Fibroblast of skin of left quadriceps (primary cell): ENCODE results near the gene ANKRD33B.
"Not testable (repeated sequence)": the region's sequence is repeated elsewhere in the genome, so short reads cannot be mapped to it uniquely, and the experiment has no call there.

Experiments used
- DNase-seq, 2 experiments: peaks; one replicate each; pipeline ENCODE4 v3.0.0-alpha.2; 2013; ENCODE audit warnings: low read depth in 2 of 2

Gene ANKRD33B

GRCh38 chr5:10619649-10620048 lies 55.8 kb downstream of the ANKRD33B start:
- no peak for DNase-seq

DNA sequence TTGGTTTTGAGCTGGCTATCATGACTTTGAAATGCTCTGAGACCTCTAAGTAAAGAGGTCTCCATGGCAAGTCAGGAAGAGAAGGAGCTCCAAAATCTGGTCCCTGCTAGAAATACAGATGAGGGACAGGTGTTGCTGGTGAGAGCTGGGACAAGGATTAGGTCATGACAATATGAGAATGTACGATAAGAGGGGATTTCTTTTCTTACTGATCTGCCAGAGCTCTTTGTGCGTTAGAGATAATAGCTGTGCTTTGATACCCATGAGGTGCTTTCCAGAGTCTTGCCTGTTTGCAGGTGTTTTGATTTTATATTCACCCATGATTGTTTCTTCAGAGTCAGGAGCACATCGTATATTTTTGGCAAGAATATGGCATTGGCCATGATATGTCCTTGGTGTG lies 56.5 kb downstream of the ANKRD33B start:
- no peak for DNase-seq

GRCh38 chr5:10621832-10622231 lies 58.0 kb downstream of the ANKRD33B start:
- no peak for DNase-seq

GRCh38 chr5:10622810-10623209 lies 58.9 kb downstream of the ANKRD33B start:
- no peak for DNase-seq

DNA sequence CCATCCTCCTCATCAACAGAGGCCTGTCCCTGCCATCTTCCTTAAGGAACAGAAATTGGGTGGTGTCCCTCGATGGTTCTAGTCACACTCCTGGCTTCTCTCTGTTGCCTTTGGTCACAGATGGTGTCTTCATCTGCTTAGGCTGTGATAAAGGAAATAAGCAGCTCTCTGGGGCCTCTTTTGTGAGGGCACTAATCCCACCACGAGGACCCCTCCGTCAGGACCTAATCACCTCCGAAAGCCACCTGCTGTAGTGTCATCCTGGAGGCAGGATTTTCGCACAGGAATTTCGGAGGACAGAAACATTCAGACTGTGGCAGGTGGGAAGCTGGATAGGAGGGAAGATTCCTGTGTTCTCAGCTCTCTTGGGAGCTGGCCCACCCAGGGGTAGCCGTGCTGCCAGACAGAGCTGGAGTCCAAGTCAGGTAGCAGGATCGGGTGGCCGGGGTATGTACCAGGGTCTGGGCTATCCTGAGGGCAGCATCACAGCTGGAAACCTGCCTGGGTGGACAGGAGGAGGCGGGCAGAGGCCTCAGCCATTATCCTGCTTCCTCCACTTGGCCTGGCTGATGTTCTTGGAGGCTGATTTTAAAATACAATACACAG lies 59.5 kb downstream of the ANKRD33B start:
- DNase-seq = no peak

DNA sequence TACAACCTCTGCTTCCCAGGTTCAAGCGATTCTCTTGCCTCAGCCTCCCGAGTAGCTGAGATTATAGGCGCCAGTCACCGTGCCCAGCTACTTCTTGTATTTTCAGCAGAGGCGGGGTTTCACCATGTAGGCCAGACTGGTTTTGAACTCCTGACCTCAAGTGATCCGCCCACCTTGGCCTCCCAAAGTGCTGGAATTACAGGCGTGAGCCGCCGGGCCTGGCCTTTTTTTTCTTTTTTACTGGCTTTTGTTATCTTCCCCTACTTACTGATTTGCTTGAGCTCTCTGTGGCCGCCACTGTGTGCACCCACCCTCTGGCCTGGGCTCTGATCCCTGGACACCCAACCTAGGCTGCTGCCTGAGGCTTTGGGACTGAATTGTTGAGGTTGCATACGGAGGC lies 60.3 kb downstream of the ANKRD33B start:
- DNase-seq = no peak

GRCh38 chr5:10624679-10625078 lies 60.8 kb downstream of the ANKRD33B start:
- no peak for DNase-seq

- DNase-seq = no peak
These were observed 62.0 kb downstream of the ANKRD33B start for GRCh38 chr5:10625700-10626472.

- DNase-seq = no peak
These were observed 62.7 kb downstream of the ANKRD33B start for GRCh38 chr5:10626473-10627013.

DNA sequence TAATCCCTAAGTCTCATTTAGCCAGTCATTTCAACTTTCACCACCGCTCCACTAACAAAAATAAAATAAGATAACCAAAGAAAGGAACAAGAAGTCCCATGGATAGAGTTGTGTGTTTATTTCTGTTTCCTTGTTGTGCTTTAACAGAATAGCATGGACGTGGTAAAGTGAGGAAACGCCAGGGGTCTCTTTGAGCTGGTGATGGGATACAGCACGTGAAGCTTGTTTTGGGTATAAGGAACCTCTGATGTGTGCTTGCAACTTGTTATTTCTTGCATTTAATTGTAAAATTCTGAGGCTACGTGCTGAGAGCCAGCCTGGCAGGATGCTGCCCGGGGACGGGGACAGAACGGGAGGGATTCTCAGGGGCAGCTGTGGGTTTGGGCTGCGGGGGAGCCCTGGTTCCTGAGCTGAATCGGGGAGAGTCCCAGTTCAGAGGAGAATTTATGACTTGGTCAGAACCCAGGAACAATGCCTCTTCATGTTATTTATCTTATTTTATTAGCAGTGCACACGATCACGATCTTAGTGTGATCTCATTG lies 63.4 kb downstream of the ANKRD33B start:
- DNase-seq = no peak

DNA sequence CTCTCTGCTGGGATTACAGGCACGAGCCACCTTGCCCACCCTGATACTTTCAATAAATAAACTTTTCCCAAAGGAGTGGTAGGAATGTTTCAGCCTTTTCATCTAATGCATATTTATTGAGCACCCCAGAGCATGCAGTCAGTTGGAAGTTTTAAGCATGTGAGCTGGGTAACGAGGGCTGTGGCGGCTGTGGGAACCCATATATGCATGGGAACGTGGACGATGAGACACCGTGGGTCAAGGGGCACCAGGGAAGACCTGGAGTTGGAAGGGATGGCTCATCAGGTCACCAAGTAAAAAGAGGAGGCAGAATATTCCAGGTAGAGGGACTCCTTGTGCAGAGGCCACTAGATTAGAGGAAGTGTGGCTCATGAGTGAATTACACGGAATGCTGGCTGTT lies 64.7 kb downstream of the ANKRD33B start:
- DNase-seq = no peak

- DNase-seq = no peak
These were observed 65.8 kb downstream of the ANKRD33B start for GRCh38 chr5:10629682-10630081.

DNA sequence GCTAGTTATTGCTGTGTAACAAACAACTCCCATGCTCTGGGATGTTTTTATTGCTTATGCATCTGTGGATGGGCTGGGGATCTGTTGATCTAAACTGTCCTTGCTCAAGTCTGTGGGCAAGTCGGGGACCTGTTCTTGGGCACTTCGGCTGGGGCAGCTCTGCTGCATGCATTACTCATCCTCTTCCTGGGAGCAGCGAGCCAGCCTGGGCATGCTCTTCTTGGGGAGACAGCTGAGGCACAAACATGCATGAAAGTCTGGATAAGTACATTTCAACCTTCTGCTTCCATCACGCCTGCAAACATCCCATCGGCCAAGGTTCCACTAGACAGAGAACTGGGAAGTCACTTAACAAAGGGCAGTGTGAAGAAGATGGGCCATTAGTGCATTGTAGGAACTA lies 66.3 kb downstream of the ANKRD33B start:
- DNase-seq = no peak

GRCh38 chr5:10630744-10631143 lies 66.9 kb downstream of the ANKRD33B start:
- not testable (repeated sequence) for DNase-seq

DNA sequence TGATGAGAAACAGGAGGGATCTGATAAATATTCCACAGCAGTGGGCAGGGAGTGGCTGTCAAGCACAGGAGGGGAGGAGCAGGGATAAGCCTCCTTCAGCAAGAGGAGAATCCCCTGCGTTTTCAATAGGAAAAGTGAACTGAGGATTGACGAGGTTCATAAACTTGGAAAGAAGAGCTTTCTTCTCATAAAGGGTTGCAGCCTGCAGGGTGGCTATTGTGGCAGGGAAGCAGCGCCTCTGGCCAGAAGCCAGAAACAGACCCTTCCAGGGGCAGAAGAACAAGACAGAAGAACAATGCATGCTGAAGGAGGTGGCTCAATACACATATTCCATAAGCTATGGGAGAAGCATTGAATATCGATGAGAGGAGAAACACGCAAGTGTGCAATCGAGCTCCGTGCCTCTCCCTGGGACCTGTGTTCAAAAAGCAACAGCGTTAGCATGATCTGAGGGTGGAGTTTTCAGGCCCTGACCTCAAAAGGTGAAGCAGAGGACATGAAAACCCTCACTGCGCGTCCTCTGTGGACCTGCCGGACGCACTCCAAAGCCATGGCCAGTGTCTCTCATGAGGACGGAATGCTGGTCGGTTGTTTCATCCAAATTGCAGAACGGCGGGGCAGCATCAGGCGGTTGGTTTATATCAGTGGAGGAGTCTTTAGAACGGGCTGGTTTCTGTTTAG lies 67.6 kb downstream of the ANKRD33B start:
- no peak for DNase-seq

GRCh38 chr5:10632110-10632761 lies 68.4 kb downstream of the ANKRD33B start:
- no peak for DNase-seq

DNA sequence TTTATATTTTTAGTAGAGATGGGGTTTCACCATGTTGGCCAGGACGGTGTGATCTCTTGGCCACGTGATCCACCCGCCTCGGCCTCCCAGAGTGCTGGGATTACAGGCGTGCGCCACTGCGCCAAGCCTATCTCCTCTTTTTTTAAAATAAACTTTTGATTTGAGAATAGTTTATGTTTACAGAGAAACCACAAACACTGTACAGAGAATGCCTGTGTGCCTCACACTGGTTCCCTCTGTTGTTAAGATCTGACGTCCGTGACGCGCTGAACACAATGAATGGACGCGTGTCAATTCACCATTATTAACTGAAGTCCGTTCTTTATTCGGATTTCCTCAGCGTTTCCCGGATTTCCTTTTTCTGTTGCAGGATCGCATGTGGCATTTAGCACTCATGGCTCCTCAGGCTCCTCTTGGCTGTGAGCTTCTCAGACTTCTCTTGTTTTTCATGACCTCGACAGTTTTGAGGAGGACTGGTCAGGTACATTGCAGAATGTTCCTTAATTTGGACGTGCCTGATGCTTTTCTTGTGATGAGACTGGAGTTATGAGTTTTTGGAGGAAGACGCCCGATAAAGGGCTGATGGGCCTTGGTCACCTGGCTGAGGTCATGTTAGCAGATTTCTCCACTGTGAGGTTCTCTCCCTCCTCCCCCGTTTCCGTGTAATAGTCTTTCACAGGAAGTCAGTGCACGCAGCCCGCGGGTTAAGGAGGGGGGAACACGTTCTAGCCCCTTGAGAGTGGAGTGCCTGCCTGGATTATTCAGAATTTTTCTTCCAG lies 69.6 kb downstream of the ANKRD33B start:
- no peak for DNase-seq

- no peak for DNase-seq
These were observed 70.2 kb downstream of the ANKRD33B start for GRCh38 chr5:10634050-10634449.

DNA sequence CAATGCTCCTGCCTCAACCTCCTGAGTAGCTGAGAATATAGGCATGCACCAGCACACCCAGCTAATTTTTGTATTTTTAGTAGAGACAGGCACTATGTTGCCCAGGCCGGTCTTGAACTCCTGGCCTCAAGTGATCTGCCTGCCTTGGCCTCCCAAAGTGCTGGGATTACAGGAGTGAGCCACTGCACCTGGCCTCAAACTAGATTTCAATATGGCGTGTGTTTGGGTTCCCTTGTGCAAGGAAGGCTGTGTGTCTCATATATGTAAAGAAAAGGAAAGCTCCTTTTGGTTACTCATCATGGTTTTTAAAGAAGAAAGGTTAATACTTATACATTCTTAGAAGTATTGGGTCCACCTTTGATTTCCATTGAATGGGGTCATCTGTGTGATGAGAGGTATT lies 70.7 kb downstream of the ANKRD33B start:
- no peak for DNase-seq

- peak in 1 of 2 experiments; percentile 18 for DNase-seq
These were observed 71.5 kb downstream of the ANKRD33B start for GRCh38 chr5:10635257-10635866.
